PC-3 (cell line): ENCODE measurements around the gene TINAGL1.
"Not testable (repeated sequence)": the region's sequence is repeated elsewhere in the genome, so short reads cannot be mapped to it uniquely, and the experiment has no call there.

Source experiments
- EZH2 ChIP-seq: fragments of 300-600 bp; sonication (generic); IDR thresholded peaks from one replicate; pipeline ENCODE4 v1.6.1; 2017; ENCODE audit warnings: antibody characterized with exemption, mild to moderate bottlenecking, low read length; ENCODE audit not compliant: unreplicated experiment
- TF ChIP-seq, protein P1 (sequence below): fragments of 300-600 bp; sonication (generic); conservative IDR thresholded peaks from 2 replicates; pipeline ENCODE4 v1.5.1; 2017; ENCODE audit warnings: antibody characterized with exemption, low read depth, mild to moderate bottlenecking, low read length

- TF ChIP-seq, protein P1, sequence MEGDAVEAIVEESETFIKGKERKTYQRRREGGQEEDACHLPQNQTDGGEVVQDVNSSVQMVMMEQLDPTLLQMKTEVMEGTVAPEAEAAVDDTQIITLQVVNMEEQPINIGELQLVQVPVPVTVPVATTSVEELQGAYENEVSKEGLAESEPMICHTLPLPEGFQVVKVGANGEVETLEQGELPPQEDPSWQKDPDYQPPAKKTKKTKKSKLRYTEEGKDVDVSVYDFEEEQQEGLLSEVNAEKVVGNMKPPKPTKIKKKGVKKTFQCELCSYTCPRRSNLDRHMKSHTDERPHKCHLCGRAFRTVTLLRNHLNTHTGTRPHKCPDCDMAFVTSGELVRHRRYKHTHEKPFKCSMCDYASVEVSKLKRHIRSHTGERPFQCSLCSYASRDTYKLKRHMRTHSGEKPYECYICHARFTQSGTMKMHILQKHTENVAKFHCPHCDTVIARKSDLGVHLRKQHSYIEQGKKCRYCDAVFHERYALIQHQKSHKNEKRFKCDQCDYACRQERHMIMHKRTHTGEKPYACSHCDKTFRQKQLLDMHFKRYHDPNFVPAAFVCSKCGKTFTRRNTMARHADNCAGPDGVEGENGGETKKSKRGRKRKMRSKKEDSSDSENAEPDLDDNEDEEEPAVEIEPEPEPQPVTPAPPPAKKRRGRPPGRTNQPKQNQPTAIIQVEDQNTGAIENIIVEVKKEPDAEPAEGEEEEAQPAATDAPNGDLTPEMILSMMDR, result not testable (repeated sequence)
- TF ChIP-seq EZH2, result not testable (repeated sequence)
Observed at GRCh38 chr1:31587328-31587699, 11.0 kb downstream of the TINAGL1 start.
